Mucosa of descending colon (tissue), 3 donors: ENCODE data around the gene CITED1. TPM values are rescaled to one million over a fixed set of nuclear protein-coding genes. Genes with fewer than 3 reads are reported as not detected.

Source experiments
- ATAC-seq: fragments of 200-7000 bp; cut with Tn5 transposase; one replicate; pipeline ENCODE4 v1.9.1; 2020; ENCODE audit warnings: mild to moderate bottlenecking, moderate library complexity
- DNase-seq, 3 donors: peaks; one replicate each; pipeline ENCODE4 v3.0.0-alpha.2; 2020
- H3K36me3 ChIP-seq: fragments of 200-600 bp; one replicate; pipeline ENCODE4 v1.8.0; 2021; ENCODE audit warnings: low read depth, mild to moderate bottlenecking
- H3K4me1 ChIP-seq: fragments of 200-600 bp; one replicate; pipeline ENCODE4 v1.8.0; 2021; ENCODE audit warnings: low read depth, mild to moderate bottlenecking
- H3K4me3 ChIP-seq: fragments of 200-600 bp; one replicate; pipeline ENCODE4 v1.8.0; 2021; ENCODE audit warnings: mild to moderate bottlenecking
- H3K9me3 ChIP-seq: fragments of 200-600 bp; one replicate; pipeline ENCODE4 v1.8.0; 2021; ENCODE audit warnings: mild to moderate bottlenecking
- CTCF ChIP-seq: fragments of 200-600 bp; IDR thresholded peaks from one replicate; pipeline ENCODE4 v1.8.0; 2022; ENCODE audit warnings: antibody characterized with exemption, mild to moderate bottlenecking
- intact Hi-C, 2 donors: fragments of 100-400 bp; cut with DNase I in 1 of 2; cut with micrococcal nuclease in 1 of 2; formaldehyde crosslinking; loops; one replicate each; pipeline versions ENCODE4 v1.11.0 to v1.11.1; 2022; cut with DNase I, micrococcal nuclease
- total RNA-seq, 3 donors: library from RNA; stranded (reverse); fragmentation: NEBNext Ultra II Directional in 2 of 3; extraction: Animal tissue kit (Norgen Biotek cat#: 25700) in 2 of 3; gene quantifications; one replicate each; pipeline versions ENCODE4 v1.2.1 to v1.2.4, GENCODE V29; 2021 to 2023
- donor health status: DM: no; HTN: no; CAD: no; lungs with moderate emphysema.
- donor health status: DM: no; HTN: no; CAD: no.
- donor health status: DM: no; HTN: yes; CAD: no.

The CITED1 gene
- total RNA-seq, 3 donors from 2014 or later: 0.67 to 0.70 TPM; not detected in 1

- intact Hi-C loops: no loop called here
- TF ChIP-seq CTCF: no peak
- Histone ChIP-seq H3K36me3 (no peaks in the 10 kb centered on the region), H3K4me3 (no peak overlapping the region), H3K9me3 (no peaks in the 10 kb centered on the region), H3K4me1 (no peaks in the 10 kb centered on the region)
- DNase-seq: no peak
- no peak for ATAC-seq
Measured at GRCh38 chrX:72282302-72282701, 23.4 kb downstream of the CITED1 start.

GRCh38 chrX:72280321-72280845 is 25.3 kb downstream of the CITED1 start:
- no peak overlapping the region for H3K4me3 ChIP-seq
- H3K36me3 ChIP-seq: no peaks in the 10 kb centered on the region
- TF ChIP-seq CTCF: no peak
- H3K9me3 ChIP-seq: no peaks in the 10 kb centered on the region
- intact Hi-C loops: no loop called here
- peaks cover 2% of the 10 kb centered on the region for H3K4me1 ChIP-seq
- ATAC-seq: no peak
- DNase-seq: no peak

- no peaks in the 10 kb centered on the region for H3K9me3 ChIP-seq
- H3K36me3 ChIP-seq: no peaks in the 10 kb centered on the region
- intact Hi-C loops: no loop called here
- peaks cover 2% of the 10 kb centered on the region for H3K4me1 ChIP-seq
- no peak for TF ChIP-seq CTCF
- ATAC-seq (peak; percentile 35), DNase-seq (no peak)
- peak overlapping the region; percentile 63 for H3K4me3 ChIP-seq
Measured at GRCh38 chrX:72276478-72276953, 29.2 kb downstream of the CITED1 start.

- no peak for ATAC-seq
- Histone ChIP-seq H3K4me1 (peaks cover 2% of the 10 kb centered on the region), H3K9me3 (no peaks in the 10 kb centered on the region), H3K36me3 (no peaks in the 10 kb centered on the region), H3K4me3 (no peak overlapping the region)
- no peak for TF ChIP-seq CTCF
- intact Hi-C loops: no loop called here
- DNase-seq: no peak
Measured at GRCh38 chrX:72274526-72274925, 31.2 kb downstream of the CITED1 start.

- no peak for TF ChIP-seq CTCF
- H3K9me3 ChIP-seq: no peaks in the 10 kb centered on the region
- H3K36me3 ChIP-seq: no peaks in the 10 kb centered on the region
- DNase-seq (no peak), ATAC-seq (no peak)
- intact Hi-C loops: no loop called here
- H3K4me1 ChIP-seq: peaks cover 2% of the 10 kb centered on the region
- H3K4me3 ChIP-seq: no peak overlapping the region
Measured at GRCh38 chrX:72273718-72274117, 32.0 kb downstream of the CITED1 start.

- ATAC-seq: no peak
Measured at GRCh38 chrX:72272868-72273267, 32.8 kb downstream of the CITED1 start.

More at GRCh38 chrX:72272868-72273267, 32.8 kb downstream of the CITED1 start:
- no peaks in the 10 kb centered on the region for H3K9me3 ChIP-seq
- no peak overlapping the region for H3K4me3 ChIP-seq
- peaks cover 2% of the 10 kb centered on the region for H3K4me1 ChIP-seq
- TF ChIP-seq CTCF: no peak
- H3K36me3 ChIP-seq: no peaks in the 10 kb centered on the region
- intact Hi-C loops: no loop called here
- no peak for DNase-seq
